GM12878 (cell line): Measurements from ENCODE around the gene ITGB5.

Experiments used
- ATF7 ChIP-seq: fragments of 450-650 bp; IDR thresholded peaks from 2 replicates; pipeline ENCODE4 v1.6.1; 2016; ENCODE audit warnings: low read depth, mild to moderate bottlenecking
- CTCF ChIP-seq, 3 experiments: IDR thresholded peaks in 2 of 3; conservative IDR thresholded peaks in 1 of 3; 2 replicates each; pipeline ENCODE4 v1.5.1; 2011; ENCODE audit warnings: low read depth in 3 of 3, low read length in 3 of 3, mild to moderate bottlenecking in 3 of 3, control low read depth in 2 of 3, moderate library complexity in 2 of 3, inconsistent platforms in 1 of 3, mixed read lengths in 1 of 3; ENCODE audit not compliant: control insufficient read depth in 2 of 3, insufficient read depth in 1 of 3; ENCODE audit errors: extremely low read depth in 1 of 3
- EP300 ChIP-seq, 2 experiments: fragments of 150-350 bp in 1 of 2; IDR thresholded peaks; 2 replicates each; pipeline ENCODE4 v1.6.1; 2011 to 2012; ENCODE audit warnings: low read depth in 2 of 2, low read length in 2 of 2, borderline replicate concordance in 1 of 2, improper control_type of control experiment in 1 of 2, inconsistent platforms in 1 of 2; ENCODE audit not compliant: control insufficient read depth in 1 of 2

- TF ChIP-seq EP300 (IDR thresholded peaks at IDR 0.05; ENCODE audit: borderline replicate concordance in 1 of 2, control insufficient read depth in 1 of 2, low read depth in 2 of 2, low read length in 2 of 2) (no peak), CTCF (IDR thresholded peaks at IDR 0.05 in 2 of 3, conservative IDR thresholded peaks at IDR 0.05 in 1 of 3; ENCODE audit: control insufficient read depth in 2 of 3, extremely low read depth in 1 of 3, insufficient read depth in 1 of 3, low read depth in 3 of 3, low read length in 3 of 3) (no peak), ATF7 (no peak)
Measured at GRCh38 chr3:124886168-124887056, 753 bp downstream of the ITGB5 start.
